ENCODE data around the gene SLC25A3.

GRCh38 chr12:98645572-98646067 lies 52.1 kb downstream of the SLC25A3 start:
- TF ChIP-seq POLR2A (IDR thresholded peaks at IDR 0.05; ENCODE audit: low read depth, low read length) (no peak), TAF1 (IDR thresholded peaks at IDR 0.05; ENCODE audit: low read depth, low read length) (no peak), POLR2AphosphoS5 (IDR thresholded peaks at IDR 0.05; ENCODE audit: low read depth, low read length) (no peak), POU2F2 (IDR thresholded peaks at IDR 0.05; ENCODE audit: low read depth, low read length) (no peak), PAX5 (IDR thresholded peaks at IDR 0.05; ENCODE audit: insufficient read depth, low read length, severe bottlenecking) (no peak)

All from GM12891 (cell line).